Measurements from ENCODE around the gene NKAIN2.

Gene NKAIN2

GRCh38 chr6:124433387-124434160 lies 629.9 kb downstream of the NKAIN2 start:
- H3K9me2 ChIP-seq (replicated peaks; ENCODE audit: insufficient read depth, low read length): no peaks in the 10 kb centered on the region
- no peak overlapping the region for H3K4me3 ChIP-seq (ENCODE audit: insufficient read depth, low read length, poor library complexity, severe bottlenecking)
- no peaks in the 10 kb centered on the region for H3K9me3 ChIP-seq (ENCODE audit: insufficient read depth, low read length)
- H3K36me3 ChIP-seq (ENCODE audit: low read length): no peaks in the 10 kb centered on the region
- TF ChIP-seq EZH2phosphoT487 (conservative IDR thresholded peaks at IDR 0.05; ENCODE audit: low read length) (no peak), CTCF (IDR thresholded peaks at IDR 0.05; ENCODE audit: insufficient read depth, low read length, poor library complexity, severe bottlenecking) (no peak)
- H4K20me1 ChIP-seq (ENCODE audit: low read depth, low read length): no peaks in the 10 kb centered on the region
- no peak overlapping the region for H3K4me2 ChIP-seq (ENCODE audit: low read depth, low read length, poor library complexity, severe bottlenecking)
- no peaks in the 10 kb centered on the region for H3F3A ChIP-seq (ENCODE audit: insufficient read depth)
- H3K27me3 ChIP-seq (ENCODE audit: low read length): no peaks in the 10 kb centered on the region
- H3K27ac ChIP-seq (ENCODE audit: low read depth, low read length): no peak overlapping the region
- H3K9ac ChIP-seq (ENCODE audit: low read length): no peak overlapping the region
- no peak overlapping the region for H2AFZ ChIP-seq (ENCODE audit: low read depth, low read length, severe bottlenecking)
- no peaks in the 10 kb centered on the region for H3K79me2 ChIP-seq (ENCODE audit: insufficient read depth, low read length)

GRCh38 chr6:124434421-124434820 lies 630.8 kb downstream of the NKAIN2 start:
- H3K4me2 ChIP-seq (ENCODE audit: low read depth, low read length, poor library complexity, severe bottlenecking): no peak overlapping the region
- H3K9me3 ChIP-seq (ENCODE audit: insufficient read depth, low read length): no peaks in the 10 kb centered on the region
- no peaks in the 10 kb centered on the region for H3K36me3 ChIP-seq (ENCODE audit: low read length)
- no peak overlapping the region for H2AFZ ChIP-seq (ENCODE audit: low read depth, low read length, severe bottlenecking)
- H3K27ac ChIP-seq (ENCODE audit: low read depth, low read length): no peak overlapping the region
- no peaks in the 10 kb centered on the region for H4K20me1 ChIP-seq (ENCODE audit: low read depth, low read length)
- no peak overlapping the region for H3K9ac ChIP-seq (ENCODE audit: low read length)
- H3F3A ChIP-seq (ENCODE audit: insufficient read depth): no peaks in the 10 kb centered on the region
- TF ChIP-seq CTCF (IDR thresholded peaks at IDR 0.05; ENCODE audit: insufficient read depth, low read length, poor library complexity, severe bottlenecking) (no peak), EZH2phosphoT487 (conservative IDR thresholded peaks at IDR 0.05; ENCODE audit: low read length) (no peak)
- H3K4me3 ChIP-seq (ENCODE audit: insufficient read depth, low read length, poor library complexity, severe bottlenecking): no peak overlapping the region
- H3K27me3 ChIP-seq (ENCODE audit: low read length): no peaks in the 10 kb centered on the region
- H3K79me2 ChIP-seq (ENCODE audit: insufficient read depth, low read length): no peaks in the 10 kb centered on the region
- H3K9me2 ChIP-seq (replicated peaks; ENCODE audit: insufficient read depth, low read length): no peaks in the 10 kb centered on the region

GRCh38 chr6:124436803-124437202 lies 633.1 kb downstream of the NKAIN2 start:
- Histone ChIP-seq H4K20me1 (ENCODE audit: low read depth, low read length) (no peaks in the 10 kb centered on the region), H3K9ac (ENCODE audit: low read length) (no peak overlapping the region), H3K9me3 (ENCODE audit: insufficient read depth, low read length) (no peaks in the 10 kb centered on the region), H3K36me3 (ENCODE audit: low read length) (no peaks in the 10 kb centered on the region), H3K27ac (ENCODE audit: low read depth, low read length) (no peak overlapping the region), H3K4me3 (ENCODE audit: insufficient read depth, low read length, poor library complexity, severe bottlenecking) (no peak overlapping the region), H3F3A (ENCODE audit: insufficient read depth) (no peaks in the 10 kb centered on the region), H3K27me3 (ENCODE audit: low read length) (no peaks in the 10 kb centered on the region), H3K9me2 (replicated peaks; ENCODE audit: insufficient read depth, low read length) (no peaks in the 10 kb centered on the region), H3K4me2 (ENCODE audit: low read depth, low read length, poor library complexity, severe bottlenecking) (no peak overlapping the region), H3K79me2 (ENCODE audit: insufficient read depth, low read length) (no peaks in the 10 kb centered on the region), H2AFZ (ENCODE audit: low read depth, low read length, severe bottlenecking) (no peak overlapping the region)
- TF ChIP-seq CTCF (IDR thresholded peaks at IDR 0.05; ENCODE audit: insufficient read depth, low read length, poor library complexity, severe bottlenecking) (no peak), EZH2phosphoT487 (conservative IDR thresholded peaks at IDR 0.05; ENCODE audit: low read length) (no peak)
